DND-41 (cell line): Measurements from ENCODE around the gene ZNF462.

ENCODE experiments used
- ATAC-seq: fragments of 200-7000 bp; cut with Tn5 transposase; 3 replicates; pipeline ENCODE4 v1.9.1; 2021; ENCODE audit warnings: low read depth; ENCODE audit not compliant: insufficient read depth
- DNase-seq: peaks from one replicate; pipeline ENCODE4 v3.0.0-alpha.2; 2020
- H2AFZ ChIP-seq: 2 replicates; pipeline ENCODE4 v1.6.0; 2012; ENCODE audit warnings: low read depth, low read length
- H3K27ac ChIP-seq: 2 replicates; pipeline ENCODE4 v1.5.1; 2012; ENCODE audit warnings: low read length, inconsistent platforms
- H3K27me3 ChIP-seq: fragments of 200-600 bp; sonication (generic); 2 replicates; pipeline ENCODE4 v1.6.0; 2012; ENCODE audit warnings: low read length, mild to moderate bottlenecking, inconsistent platforms; ENCODE audit not compliant: insufficient read depth, poor library complexity
- H3K36me3 ChIP-seq: 2 replicates; pipeline ENCODE4 v1.5.1; 2012; ENCODE audit warnings: low read length, inconsistent platforms; ENCODE audit not compliant: insufficient read depth
- H3K4me1 ChIP-seq: 2 replicates; pipeline ENCODE4 v1.5.1; 2012; ENCODE audit warnings: mild to moderate bottlenecking, low read length; ENCODE audit not compliant: insufficient read depth
- H3K4me2 ChIP-seq: 2 replicates; pipeline ENCODE4 v1.6.0; 2012; ENCODE audit warnings: mild to moderate bottlenecking, moderate library complexity, low read length, inconsistent platforms; ENCODE audit not compliant: insufficient read depth
- H3K4me3 ChIP-seq, 2 experiments: fragments of 200-600 bp in 1 of 2; shearing (Covaris generic) in 1 of 2; 2 replicates each; pipeline ENCODE4 v1.5.1; 2012 to 2016; ENCODE audit warnings: inconsistent platforms in 2 of 2, low read length in 2 of 2, mild to moderate bottlenecking in 2 of 2, low read depth in 1 of 2, moderate library complexity in 1 of 2
- H3K79me2 ChIP-seq: 2 replicates; pipeline ENCODE4 v1.6.0; 2012; ENCODE audit warnings: low read length, inconsistent platforms; ENCODE audit not compliant: insufficient read depth
- H3K9ac ChIP-seq: 2 replicates; pipeline ENCODE4 v1.6.0; 2012; ENCODE audit warnings: low read depth, mild to moderate bottlenecking, inconsistent platforms, low read length, moderate library complexity
- H3K9me3 ChIP-seq: 2 replicates; pipeline ENCODE4 v1.5.1; 2012; ENCODE audit warnings: low read length, moderate library complexity, mild to moderate bottlenecking, inconsistent platforms; ENCODE audit not compliant: insufficient read depth, severe bottlenecking
- H4K20me1 ChIP-seq: 2 replicates; pipeline ENCODE4 v1.6.0; 2012; ENCODE audit warnings: low read length; ENCODE audit not compliant: insufficient read depth
- CTCF ChIP-seq: IDR thresholded peaks from 2 replicates; pipeline ENCODE4 v1.5.1; 2012; ENCODE audit warnings: borderline replicate concordance, low read length, moderate library complexity, mild to moderate bottlenecking; ENCODE audit not compliant: poor library complexity, severe bottlenecking; ENCODE audit errors: extremely low read depth
- EZH2 ChIP-seq: IDR thresholded peaks from 3 replicates; pipeline ENCODE4 v1.6.1; 2012; ENCODE audit warnings: borderline replicate concordance, low read depth, mild to moderate bottlenecking, moderate library complexity, low read length, inconsistent platforms; ENCODE audit not compliant: severe bottlenecking

ZNF462 gene

GRCh38 chr9:106889061-106889590 lies 26.2 kb downstream of the ZNF462 start:
- Histone ChIP-seq H3K27ac (no peak overlapping the region), H3K9me3 (no peaks in the 10 kb centered on the region), H2AFZ (no peak overlapping the region), H3K36me3 (no peaks in the 10 kb centered on the region), H3K4me1 (no peaks in the 10 kb centered on the region), H3K79me2 (no peaks in the 10 kb centered on the region), H3K4me2 (no peak overlapping the region), H3K27me3 (no peaks in the 10 kb centered on the region), H4K20me1 (no peaks in the 10 kb centered on the region), H3K9ac (no peak overlapping the region), H3K4me3 (no peak overlapping the region)
- no peak for DNase-seq
- TF ChIP-seq CTCF, result no peak
- no peak for TF ChIP-seq EZH2
- no peak for ATAC-seq

GRCh38 chr9:106890608-106891007 lies 27.6 kb downstream of the ZNF462 start:
- Histone ChIP-seq H3K9ac (no peak overlapping the region), H3K4me1 (no peaks in the 10 kb centered on the region), H3K4me3 (no peak overlapping the region), H4K20me1 (no peaks in the 10 kb centered on the region), H3K4me2 (no peak overlapping the region), H3K27ac (no peak overlapping the region), H3K9me3 (no peaks in the 10 kb centered on the region), H2AFZ (no peak overlapping the region), H3K27me3 (no peaks in the 10 kb centered on the region), H3K36me3 (no peaks in the 10 kb centered on the region), H3K79me2 (no peaks in the 10 kb centered on the region)
- no peak for DNase-seq
- TF ChIP-seq CTCF, result no peak
- TF ChIP-seq EZH2, result no peak
- no peak for ATAC-seq

DNA sequence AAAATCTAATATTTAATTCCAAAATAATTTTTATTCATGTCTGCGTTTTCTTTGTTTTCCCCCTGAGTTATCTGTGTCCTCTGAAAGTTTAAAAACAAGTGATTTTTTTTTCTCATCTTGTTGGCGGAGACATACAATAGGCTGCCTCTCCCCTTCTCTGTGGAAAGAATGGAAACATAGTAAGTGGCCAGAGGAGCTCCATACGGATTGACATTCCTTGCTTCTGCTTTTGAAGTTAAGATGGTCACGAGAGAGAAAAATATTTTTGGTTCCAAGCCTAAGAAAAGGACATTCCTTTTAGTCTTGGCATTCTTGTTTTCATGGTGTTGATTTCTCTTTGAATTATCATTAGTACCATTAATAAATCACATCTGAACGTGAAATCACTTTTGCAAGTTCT lies 28.3 kb downstream of the ZNF462 start:
- Histone ChIP-seq H3K79me2 (no peaks in the 10 kb centered on the region), H3K4me1 (no peaks in the 10 kb centered on the region), H3K4me3 (no peak overlapping the region), H3K9me3 (no peaks in the 10 kb centered on the region), H3K27me3 (no peaks in the 10 kb centered on the region), H3K27ac (no peak overlapping the region), H3K4me2 (no peak overlapping the region), H3K9ac (no peak overlapping the region), H4K20me1 (no peaks in the 10 kb centered on the region), H2AFZ (no peak overlapping the region), H3K36me3 (no peaks in the 10 kb centered on the region)
- DNase-seq, result no peak
- TF ChIP-seq CTCF (no peak), EZH2 (no peak)
- ATAC-seq, result no peak

DNA sequence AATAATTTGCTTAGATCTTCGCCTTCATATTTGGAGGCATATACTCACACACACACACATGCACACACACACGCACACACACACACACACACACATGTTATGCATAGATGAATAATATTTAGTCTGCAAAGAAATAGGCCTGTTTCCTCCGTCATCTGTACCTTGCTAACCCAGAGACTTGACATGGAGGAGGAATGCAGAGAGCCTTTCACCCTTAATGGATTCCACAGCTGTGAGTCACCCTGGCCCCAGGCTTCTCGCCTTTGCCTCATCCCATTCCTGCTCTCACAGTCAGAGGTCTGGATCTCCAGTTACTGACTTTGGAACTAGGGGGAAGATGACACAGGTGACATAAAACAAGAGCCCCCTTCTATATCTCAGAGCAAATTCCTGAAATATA lies 29.7 kb downstream of the ZNF462 start:
- no peaks in the 10 kb centered on the region for H3K4me1 ChIP-seq
- TF ChIP-seq EZH2 (no peak), CTCF (no peak)
- no peaks in the 10 kb centered on the region for H3K79me2 ChIP-seq
- no peak overlapping the region for H3K4me3 ChIP-seq
- H3K9ac ChIP-seq, result no peak overlapping the region
- H3K27ac ChIP-seq, result no peak overlapping the region
- H2AFZ ChIP-seq, result no peak overlapping the region
- ATAC-seq, result no peak
- H3K36me3 ChIP-seq, result no peaks in the 10 kb centered on the region
- H3K9me3 ChIP-seq, result no peaks in the 10 kb centered on the region
- no peak overlapping the region for H3K4me2 ChIP-seq
- no peak for DNase-seq
- H3K27me3 ChIP-seq, result no peaks in the 10 kb centered on the region
- no peaks in the 10 kb centered on the region for H4K20me1 ChIP-seq
